K562 (cell line): Measurements from ENCODE around the gene YJEFN3. TPM values are rescaled to one million over a fixed set of nuclear protein-coding genes. Genes with fewer than 3 reads are reported as not detected.
A peak's percentile ranks its signal among the peaks of the same experiment; 100 is the strongest.

Experiments used
- ATAC-seq: fragments of 200-7000 bp; cut with Tn5 transposase; 3 replicates; pipeline ENCODE4 v1.9.1; 2020; ENCODE audit warnings: moderate library complexity
- BruUV-seq: library from RNA; stranded (reverse); fragments of 400-500 nt; replicated peaks from 2 replicates; lab custom pipeline; 2021; lab: Mats Ljungman, UMichigan
- CTCF ChIA-PET: fragments of 300-600 bp; formaldehyde crosslinking; extraction: SDS; loops from one replicate; lab custom pipeline; 2021; ENCODE audit warnings: low intra/inter-chr PET ratio; lab: Yijun Ruan, JAX
- POLR2A ChIA-PET: fragments of 300-600, 350-650 bp; sonication (Branson Sonifier 250); formaldehyde crosslinking; extraction: SDS; loops from one replicate; lab custom pipeline; 2021; ENCODE audit warnings: antibody characterized with exemption, inconsistent platforms; lab: Yijun Ruan, JAX
- DNase-seq, 4 experiments: peaks; one replicate each; pipeline versions ENCODE4 v3.0.0 to v3.0.0-alpha.2; 2011 to 2018; ENCODE audit warnings: low spot score in 3 of 4, mixed read lengths in 3 of 4; ENCODE audit errors: extremely low read depth in 1 of 4
- FAIRE-seq: peaks from 2 replicates; lab custom pipeline; 2011; peaks lifted over from hg19 to GRCh38; lab: Jason Lieb, UNC
- H2AFZ ChIP-seq: 2 replicates; pipeline ENCODE4 v1.6.0; 2011; ENCODE audit warnings: low read depth, low read length, control low read depth, inconsistent platforms
- H3K27ac ChIP-seq: fragments of 200-600 bp; 3 replicates; pipeline ENCODE4 v1.8.0; 2011; ENCODE audit warnings: low read depth, mild to moderate bottlenecking, control low read depth, inconsistent platforms, low read length, moderate library complexity, mixed read lengths; ENCODE audit errors: extremely low read depth
- H3K27me3 ChIP-seq, 2 experiments: fragments of 300-600 bp in 1 of 2; 2 replicates in 1 of 2; 3 replicates in 1 of 2; pipeline versions ENCODE4 v1.6.0 to v1.8.0; 2011; ENCODE audit warnings: inconsistent platforms in 2 of 2, low read length in 2 of 2, mild to moderate bottlenecking in 1 of 2, mixed read lengths in 1 of 2, moderate library complexity in 1 of 2; ENCODE audit not compliant: control insufficient read depth in 2 of 2, insufficient read depth in 2 of 2
- H3K36me3 ChIP-seq: fragments of 300-600 bp; 3 replicates; pipeline ENCODE4 v1.8.0; 2011; ENCODE audit warnings: mild to moderate bottlenecking, low read length, inconsistent platforms; ENCODE audit not compliant: control insufficient read depth, insufficient read depth
- H3K4me1 ChIP-seq, 2 experiments: fragments of 200-600 bp in 1 of 2; replicated peaks in 1 of 2; 2 replicates in 1 of 2; 3 replicates in 1 of 2; pipeline versions ENCODE4 v1.5.1 to v1.8.0; 2011; ENCODE audit warnings: inconsistent platforms in 2 of 2, low read length in 2 of 2, mild to moderate bottlenecking in 1 of 2, mixed read lengths in 1 of 2, moderate library complexity in 1 of 2; ENCODE audit not compliant: control insufficient read depth in 2 of 2, insufficient read depth in 2 of 2
- H3K4me2 ChIP-seq: 2 replicates; pipeline ENCODE4 v1.6.1; 2011; ENCODE audit warnings: low read length, control low read depth, inconsistent platforms, mixed read lengths; ENCODE audit not compliant: insufficient read depth
- H3K4me3 ChIP-seq: fragments of 200-600 bp; sonication (generic), shearing (Covaris generic); 2 replicates; pipeline ENCODE4 v1.5.1; 2016; ENCODE audit warnings: control low read depth, inconsistent platforms
- H3K79me2 ChIP-seq: fragments of 200-600 bp; 3 replicates; pipeline ENCODE4 v1.8.0; 2011; ENCODE audit warnings: low read length, inconsistent platforms; ENCODE audit not compliant: control insufficient read depth, insufficient read depth
- H3K9ac ChIP-seq, 2 experiments: 2 replicates each; pipeline versions ENCODE4 v1.6.0 to v1.6.1; 2011; ENCODE audit warnings: low read depth in 2 of 2, low read length in 2 of 2, control low read depth in 1 of 2, inconsistent platforms in 1 of 2, mild to moderate bottlenecking in 1 of 2, mixed read lengths in 1 of 2; ENCODE audit not compliant: insufficient read depth in 1 of 2
- H3K9me1 ChIP-seq: one replicate; pipeline ENCODE4 v1.6.0; 2011; ENCODE audit warnings: inconsistent platforms, mild to moderate bottlenecking, low read length, moderate library complexity; ENCODE audit not compliant: control insufficient read depth, insufficient read depth
- H3K9me3 ChIP-seq: replicated peaks from 2 replicates; pipeline ENCODE4 v1.5.1; 2011; ENCODE audit warnings: low read depth, low read length, inconsistent platforms; ENCODE audit not compliant: control insufficient read depth, insufficient read depth
- H4K20me1 ChIP-seq: replicated peaks from 2 replicates; pipeline ENCODE4 v1.6.1; 2011; ENCODE audit warnings: low read length, inconsistent platforms, mixed read lengths; ENCODE audit not compliant: control insufficient read depth, insufficient read depth
- BACH1 ChIP-seq: fragments of 200-800 bp; sonication (Bioruptor generic); IDR thresholded peaks from 2 replicates; pipeline ENCODE4 v1.6.1; 2016; ENCODE audit warnings: missing genetic modification characterization, missing compliant biosample characterization
- FOXP1 ChIP-seq: sonication (generic); formaldehyde crosslinking; IDR thresholded peaks from 2 replicates; pipeline ENCODE4 v1.8.0; 2022; ENCODE audit warnings: mild to moderate bottlenecking, missing genetic modification reagents
- HDAC1 ChIP-seq, 2 experiments: fragments of 450-650 bp; IDR thresholded peaks; 2 replicates each; pipeline ENCODE4 v1.6.1; 2016 to 2017; ENCODE audit warnings: inconsistent platforms in 1 of 2, mild to moderate bottlenecking in 1 of 2, moderate library complexity in 1 of 2
- PATZ1 ChIP-seq: fragments of 250-450 bp; sonication (Bioruptor Pico); IDR thresholded peaks from 2 replicates; pipeline ENCODE4 v1.5.0; 2020; ENCODE audit warnings: mild to moderate bottlenecking, borderline replicate concordance
- USF1 ChIP-seq: sonication (generic); formaldehyde crosslinking; IDR thresholded peaks from 2 replicates; pipeline ENCODE4 v1.9.0; 2022; ENCODE audit warnings: mild to moderate bottlenecking, missing genetic modification reagents
- ZFX ChIP-seq: sonication (generic); formaldehyde crosslinking; IDR thresholded peaks from 2 replicates; pipeline ENCODE4 v1.8.0; 2022; ENCODE audit warnings: mild to moderate bottlenecking, missing genetic modification reagents, moderate library complexity
- ZNF232 ChIP-seq: sonication (generic); formaldehyde crosslinking; IDR thresholded peaks from 2 replicates; pipeline ENCODE4 v1.8.0; 2022; ENCODE audit warnings: mild to moderate bottlenecking, missing genetic modification reagents
- ZNF263 ChIP-seq: sonication (generic); formaldehyde crosslinking; IDR thresholded peaks from 2 replicates; pipeline ENCODE4 v1.8.0; 2022; ENCODE audit warnings: mild to moderate bottlenecking, missing genetic modification reagents, borderline replicate concordance
- ZNF512 ChIP-seq: IDR thresholded peaks from 2 replicates; pipeline ENCODE4 v1.6.1; 2016; ENCODE audit warnings: missing genetic modification characterization, missing compliant biosample characterization
- ZNF589 ChIP-seq: fragments of 200-800 bp; sonication (Bioruptor generic); IDR thresholded peaks from 2 replicates; pipeline ENCODE4 v1.6.1; 2016; ENCODE audit warnings: low read depth, missing genetic modification characterization, missing compliant biosample characterization
- ZNF696 ChIP-seq: fragments of 250-450 bp; sonication (Bioruptor Pico); conservative IDR thresholded peaks from 2 replicates; pipeline ENCODE4 v1.4.0; 2020; ENCODE audit warnings: mild to moderate bottlenecking, moderate library complexity
- ZNF717 ChIP-seq: fragments of 250-450 bp; sonication (Bioruptor Pico); IDR thresholded peaks from 2 replicates; pipeline ENCODE4 v1.5.0; 2021
- WGBS: fragments of 100-300 bp; shearing (Covaris generic); methylation state at CpG from one replicate; pipeline ENCODE4 v1.1.6; 2016; ENCODE audit warnings: low coverage, mixed read lengths; ENCODE audit not compliant: insufficient coverage; ENCODE audit errors: missing lambda C conversion rate; 5-methylcytosine and 5-hydroxymethylcytosine counted together
- in situ Hi-C: fragments of 300-500 bp; cut with MboI; formaldehyde crosslinking; loops from 4 replicates; pipeline ENCODE4 v1.15.0; 2018; ENCODE audit warnings: inconsistent platforms, mixed read lengths
- intact Hi-C: fragments of 100-400 bp; cut with micrococcal nuclease; formaldehyde crosslinking; loops from 2 replicates; pipeline ENCODE4 v1.14.2; 2022
- polyA plus RNA-seq, 8 experiments: library from polyadenylated mRNA; depleted of rRNA in 4 of 8; stranded (reverse) in 5 of 8; unstranded in 3 of 8; fragments of >200 nt; fragmentation: Nextera tagmentation in 2 of 8; fragmentation: Illumina TruSeq in 1 of 8; extraction: Ambion mirVana in 2 of 8; extraction: Trizol in 1 of 8; gene quantifications; 2 replicates each; pipeline versions ENCODE4 v1.2.1 to v1.2.3, GENCODE V29; 2011 to 2014; ENCODE audit warnings: inconsistent platforms in 1 of 8, missing spikeins in 1 of 8
- total RNA-seq, 7 experiments: library from RNA; depleted of rRNA in 6 of 7; stranded (reverse); fragments of >200 nt in 6 of 7; fragmentation: Illumina TruSeq in 2 of 7; extraction: Trizol in 2 of 7; gene quantifications; 2 replicates each; pipeline versions ENCODE4 v1.2.1 to v1.2.3, GENCODE V29; 2011 to 2021; ENCODE audit warnings: low replicate concordance in 1 of 7

YJEFN3 gene
- total and polyA plus RNA-seq, 9 of the 15 experiments (the other 6 are each of a cell fraction or from before 2014, with no cell fraction given), result 0.04 to 5.8 (median 1.3) TPM; not detected in 1

- no peak for ATAC-seq
These were observed 4.3 kb downstream of the YJEFN3 start for GRCh38 chr19:19532806-19533701.

More at GRCh38 chr19:19532806-19533701, 4.3 kb downstream of the YJEFN3 start:
- H3K9ac ChIP-seq, result peak overlapping the region in 1 of 2 experiments; percentile 77; a peak in 1 of 4 replicates
- H4K20me1 ChIP-seq, result 0 out of 2 replicates have a peak, but pooled peaks cover 10% of the 10 kb centered on the region
- DNase-seq, result no peak
- peak overlapping the region; percentile 31; the same call in 1 of the 2 replicates for H3K4me2 ChIP-seq
- peaks cover 16% of the 10 kb centered on the region; the same call in 2 of the 3 replicates for H3K36me3 ChIP-seq
- peaks cover 5 to 27% of the 10 kb centered on the region in 2 experiments for H3K4me1 ChIP-seq
- TF ChIP-seq USF1 (CRISPR knock-in tag), result peak; percentile 43; the same call in 1 of the 2 replicates
- TF ChIP-seq PATZ1 (CRISPR knock-in tag), result no peak
- no peak for TF ChIP-seq ZNF717 (CRISPR knock-in tag)
- TF ChIP-seq ZNF589, result no peak
- 0 out of 2 replicates have a peak, but pooled peaks have one; percentile 31 for TF ChIP-seq ZNF512
- TF ChIP-seq ZNF696 (CRISPR knock-in tag), result no peak
- TF ChIP-seq ZNF232 (CRISPR knock-in tag), result no peak
- TF ChIP-seq BACH1 (tag), result no peak
- peak; percentile 90 for TF ChIP-seq ZNF263 (CRISPR knock-in tag)
- 0 out of 2 replicates have a peak, but pooled peaks have one; percentile 6 for TF ChIP-seq ZFX (CRISPR knock-in tag)
- no peak for TF ChIP-seq FOXP1 (CRISPR knock-in tag)
- 0 out of 4 replicates have a peak, but pooled peaks of 1 of the 2 experiments have one; percentile 17 for TF ChIP-seq HDAC1 (IDR thresholded peaks at IDR 0.05)
- in situ Hi-C loops, result loop anchor here (25.0 kb wide), 1 partner anchor 104 kb away; the partner anchor contains the start of genes GMIP and LPAR2
- H2AFZ ChIP-seq, result no peak overlapping the region
- no peak overlapping the region for H3K27ac ChIP-seq
- H3K27me3 ChIP-seq, result no peaks in the 10 kb centered on the region
- ChIA-PET CTCF (interaction anchor here (0.5 to 3.2 kb wide), 3 partner anchors 21 to 368 kb away, joined by 4 to 30 read pairs (median 9); partner anchors contain the start of genes GMIP and ZNF93), POLR2A (interaction anchor here (0.5 to 1.2 kb wide), 4 partner anchors 16 to 421 kb away, joined by 3 to 4 read pairs (median 3); no protein-coding TSS in a partner anchor)
- H3K4me3 ChIP-seq, result no peak overlapping the region
- no peak for FAIRE-seq
- WGBS, result 58% methylated on average over 10 of the region's 14 CpGs
- BruUV-seq, result no TSS peak
- peaks cover 3% of the 10 kb centered on the region for H3K9me1 ChIP-seq
- H3K9me3 ChIP-seq, result no peaks in the 10 kb centered on the region
- H3K79me2 ChIP-seq, result no peaks in the 10 kb centered on the region
- intact Hi-C loops, result loop anchor here (1.0 to 2.0 kb wide), 3 partner anchors 21 to 426 kb away; partner anchors contain the start of gene GMIP
